HepG2 (cell line): ENCODE measurements around the gene ITGB2. TPM values are rescaled to one million over a fixed set of nuclear protein-coding genes. Genes with fewer than 3 reads are reported as not detected.
A peak's percentile ranks its signal among the peaks of the same experiment; 100 is the strongest.

Experiments used
- EHMT2 ChIP-seq: fragments of 200-600 bp; sonication (generic); IDR thresholded peaks from 2 replicates; pipeline ENCODE4 v1.7.0; 2017; ENCODE audit warnings: antibody characterized with exemption, low read depth, low read length, borderline replicate concordance
- GRHL1 ChIP-seq: sonication (generic); formaldehyde crosslinking; conservative IDR thresholded peaks from 2 replicates; pipeline ENCODE4 v1.8.0; 2022; ENCODE audit warnings: missing genetic modification reagents
- HIC2 ChIP-seq: sonication (generic); formaldehyde crosslinking; IDR thresholded peaks from 2 replicates; pipeline ENCODE4 v1.9.0; 2022; ENCODE audit warnings: low read depth, missing genetic modification reagents
- HMGA1 ChIP-seq: sonication (generic); formaldehyde crosslinking; conservative IDR thresholded peaks from 2 replicates; pipeline ENCODE4 v1.4.0; 2020; ENCODE audit warnings: missing genetic modification reagents
- IRF9 ChIP-seq: sonication (generic); formaldehyde crosslinking; IDR thresholded peaks from 2 replicates; pipeline ENCODE4 v1.8.0; 2022; ENCODE audit warnings: missing genetic modification reagents, mild to moderate bottlenecking, borderline replicate concordance
- KDM5A ChIP-seq: fragments of 200-600 bp; sonication (generic); IDR thresholded peaks from 2 replicates; pipeline ENCODE4 v1.7.0; 2018; ENCODE audit warnings: antibody characterized with exemption, mild to moderate bottlenecking, low read length, borderline replicate concordance
- MTA1 ChIP-seq: sonication (generic); formaldehyde crosslinking; IDR thresholded peaks from 2 replicates; pipeline ENCODE4 v1.4.0; 2020; ENCODE audit warnings: missing genetic modification reagents, mild to moderate bottlenecking, borderline replicate concordance
- NCOR1 ChIP-seq: fragments of 200-600 bp; sonication (generic); IDR thresholded peaks from 2 replicates; pipeline ENCODE4 v1.7.0; 2017; ENCODE audit warnings: antibody characterized with exemption, low read length, borderline replicate concordance
- SOX13 ChIP-seq, 3 experiments: fragments of 450-650 bp in 1 of 3; sonication (generic) in 1 of 3; formaldehyde crosslinking in 1 of 3; IDR thresholded peaks in 2 of 3; conservative IDR thresholded peaks in 1 of 3; 2 replicates each; pipeline versions ENCODE4 v1.5.0 to v1.6.1; 2016 to 2020; ENCODE audit warnings: antibody characterized with exemption in 1 of 3, mild to moderate bottlenecking in 1 of 3, missing compliant biosample characterization in 1 of 3, missing genetic modification reagents in 1 of 3, moderate library complexity in 1 of 3
- YY1 ChIP-seq: IDR thresholded peaks from 2 replicates; pipeline ENCODE4 v1.6.1; 2011; ENCODE audit warnings: low read length, low read depth, moderate library complexity, mild to moderate bottlenecking; ENCODE audit not compliant: insufficient read depth, insufficient replicate concordance
- ZBTB7B ChIP-seq: sonication (generic); formaldehyde crosslinking; IDR thresholded peaks from 2 replicates; pipeline ENCODE4 v1.4.0; 2020; ENCODE audit warnings: missing genetic modification reagents
- ZGPAT ChIP-seq: IDR thresholded peaks from 2 replicates; pipeline ENCODE4 v1.6.1; 2016; ENCODE audit warnings: mild to moderate bottlenecking
- ZNF264 ChIP-seq: sonication (generic); formaldehyde crosslinking; IDR thresholded peaks from 2 replicates; pipeline ENCODE4 v1.4.0; 2020; ENCODE audit warnings: missing genetic modification reagents
- ZNF274 ChIP-seq: sonication (generic); formaldehyde crosslinking; IDR thresholded peaks from 2 replicates; pipeline ENCODE4 v1.5.1; 2020; ENCODE audit warnings: mild to moderate bottlenecking, missing genetic modification reagents
- ZNF276 ChIP-seq: sonication (generic); formaldehyde crosslinking; IDR thresholded peaks from 2 replicates; pipeline ENCODE4 v1.4.0; 2020; ENCODE audit warnings: mild to moderate bottlenecking, low read depth, missing genetic modification reagents
- ZNF552 ChIP-seq: sonication (generic); formaldehyde crosslinking; IDR thresholded peaks from 2 replicates; pipeline ENCODE4 v1.9.0; 2022; ENCODE audit warnings: missing genetic modification reagents, mild to moderate bottlenecking, borderline replicate concordance
- ZNF614 ChIP-seq: IDR thresholded peaks from 2 replicates; pipeline ENCODE4 v1.6.1; 2018; ENCODE audit warnings: missing biosample characterization, missing genetic modification reagents, inconsistent platforms, borderline replicate concordance
- ZNF816 ChIP-seq: sonication (generic); formaldehyde crosslinking; IDR thresholded peaks from 2 replicates; pipeline ENCODE4 v1.8.0; 2022; ENCODE audit warnings: missing genetic modification reagents, mild to moderate bottlenecking, borderline replicate concordance
- polyA plus RNA-seq, 8 experiments: library from polyadenylated mRNA; depleted of rRNA in 3 of 8; stranded (reverse) in 7 of 8; unstranded in 1 of 8; fragments of >200 nt; fragmentation: Illumina TruSeq in 4 of 8; extraction: Trizol in 4 of 8; gene quantifications; 2 replicates each; pipeline versions ENCODE4 v1.2.1 to v1.2.3, GENCODE V29; 2011 to 2016; ENCODE audit warnings: low read depth in 4 of 8, missing spikeins in 1 of 8, mixed read lengths in 1 of 8; ENCODE audit not compliant: insufficient read depth in 1 of 8
- total RNA-seq, 5 experiments: library from RNA; depleted of rRNA; stranded (reverse); fragments of >200 nt; fragmentation: Illumina TruSeq; extraction: Trizol; gene quantifications; 2 replicates each; pipeline ENCODE4 v1.2.3, GENCODE V29; 2016; ENCODE audit warnings: low read depth in 1 of 5

Gene ITGB2
- total and polyA plus RNA-seq, 2 of the 13 experiments (the other 11 are each of a cell fraction or from before 2014, with no cell fraction given): 4.2 to 18.0 TPM

- TF ChIP-seq ZGPAT (CRISPR knock-in tag) (peak; percentile 43; the same call in 1 of the 2 replicates), ZNF276 (no peak), ZNF816 (CRISPR knock-in tag) (no peak), HIC2 (peak; percentile 78), HMGA1 (CRISPR knock-in tag) (no peak), ZNF552 (no peak), NCOR1 (peak; percentile 78; the same call in 1 of the 2 replicates), GRHL1 (CRISPR knock-in tag) (no peak), EHMT2 (no peak), IRF9 (CRISPR knock-in tag) (0 out of 2 replicates have a peak, but pooled peaks have one; percentile 15), ZBTB7B (CRISPR knock-in tag) (peak; percentile 71), YY1 (peak; percentile 18), MTA1 (CRISPR knock-in tag) (peak; percentile 64; the same call in 1 of the 2 replicates), ZNF264 (0 out of 2 replicates have a peak, but pooled peaks have one; percentile 59), KDM5A (no peak), ZNF274 (CRISPR knock-in tag) (0 out of 2 replicates have a peak, but pooled peaks have one; percentile 61), ZNF614 (CRISPR knock-in tag) (0 out of 2 replicates have a peak, but pooled peaks have one; percentile 39), SOX13 (IDR thresholded peaks at IDR 0.05) (no peak), SOX13 (CRISPR knock-in tag; conservative IDR thresholded peaks at IDR 0.05 in 1 of 2, IDR thresholded peaks at IDR 0.05 in 1 of 2) (peak in 1 of 2 experiments; percentile 34; a peak in 1 of 4 replicates)
Observed at GRCh38 chr21:44910229-44911067, 10.3 kb downstream of the ITGB2 start (continued).
